Nephron progenitor cell (in vitro differentiated cells): ENCODE results near the gene PLA2G4D.

Source experiments
- DNase-seq: peaks from one replicate; pipeline ENCODE4 v3.0.0; 2021
- H3K27ac Mint-ChIP-seq: 2 replicates; pipeline ENCODE4 v1.8.0; 2021; ENCODE audit warnings: mild to moderate bottlenecking, moderate library complexity, mixed read lengths
- H3K27me3 Mint-ChIP-seq: 2 replicates; pipeline ENCODE4 v1.8.0; 2021; ENCODE audit warnings: mild to moderate bottlenecking, low read depth, mixed read lengths; ENCODE audit not compliant: poor library complexity
- H3K36me3 Mint-ChIP-seq: 2 replicates; pipeline ENCODE4 v1.8.0; 2021; ENCODE audit warnings: low read depth, mixed read lengths
- H3K4me1 Mint-ChIP-seq: 2 replicates; pipeline ENCODE4 v1.8.0; 2021; ENCODE audit warnings: mixed read lengths
- H3K4me3 Mint-ChIP-seq: 2 replicates; pipeline ENCODE4 v1.8.0; 2021; ENCODE audit warnings: mild to moderate bottlenecking, moderate library complexity, mixed read lengths
- H3K9me3 Mint-ChIP-seq: 2 replicates; pipeline ENCODE4 v1.8.0; 2021; ENCODE audit warnings: mild to moderate bottlenecking, moderate library complexity, mixed read lengths
- CTCF ChIP-seq: fragments of 200-600 bp; sonication (generic); IDR thresholded peaks from 2 replicates; pipeline ENCODE4 v1.5.0; 2021; ENCODE audit warnings: antibody characterized with exemption

PLA2G4D gene

GRCh38 chr15:42082823-42083604, 11.3 kb downstream of the PLA2G4D start:
- Mint-ChIP-seq H3K4me3 (no peak overlapping the region), H3K4me1 (peaks cover 23% of the 10 kb centered on the region), H3K27ac (no peak overlapping the region), H3K36me3 (no peaks in the 10 kb centered on the region), H3K27me3 (peaks cover 47% of the 10 kb centered on the region), H3K9me3 (no peaks in the 10 kb centered on the region)
- TF ChIP-seq CTCF, result no peak
- DNase-seq, result no peak

GRCh38 chr15:42082141-42082540, 12.2 kb downstream of the PLA2G4D start:
- Mint-ChIP-seq H3K27me3 (peaks cover 54% of the 10 kb centered on the region), H3K4me1 (peaks cover 20% of the 10 kb centered on the region), H3K9me3 (no peaks in the 10 kb centered on the region), H3K36me3 (no peaks in the 10 kb centered on the region), H3K4me3 (no peak overlapping the region), H3K27ac (no peak overlapping the region)
- no peak for DNase-seq
- no peak for TF ChIP-seq CTCF

- Mint-ChIP-seq H3K4me1 (peaks cover 16% of the 10 kb centered on the region), H3K36me3 (no peaks in the 10 kb centered on the region), H3K27ac (no peak overlapping the region), H3K9me3 (no peaks in the 10 kb centered on the region), H3K4me3 (no peak overlapping the region), H3K27me3 (peaks cover 57% of the 10 kb centered on the region)
- no peak for TF ChIP-seq CTCF
- no peak for DNase-seq
These were observed 13.2 kb downstream of the PLA2G4D start for GRCh38 chr15:42080919-42081830.

GRCh38 chr15:42080186-42080918, 14.0 kb downstream of the PLA2G4D start:
- peaks cover 57% of the 10 kb centered on the region for H3K27me3 Mint-ChIP-seq
- no peaks in the 10 kb centered on the region for H3K36me3 Mint-ChIP-seq
- no peak overlapping the region for H3K4me3 Mint-ChIP-seq
- no peak for DNase-seq
- no peak overlapping the region for H3K27ac Mint-ChIP-seq
- H3K4me1 Mint-ChIP-seq, result peaks cover 13% of the 10 kb centered on the region
- no peaks in the 10 kb centered on the region for H3K9me3 Mint-ChIP-seq
- no peak for TF ChIP-seq CTCF

- Mint-ChIP-seq H3K4me3 (no peak overlapping the region), H3K36me3 (no peaks in the 10 kb centered on the region), H3K27ac (no peak overlapping the region), H3K27me3 (peaks cover 54% of the 10 kb centered on the region), H3K9me3 (no peaks in the 10 kb centered on the region), H3K4me1 (peaks cover 4% of the 10 kb centered on the region)
- TF ChIP-seq CTCF, result no peak
- no peak for DNase-seq
These were observed 14.9 kb downstream of the PLA2G4D start for GRCh38 chr15:42079401-42079908.
